GM19467 (cell line): ENCODE results near the gene TTL.
"Not testable (repeated sequence)": the region's sequence is repeated elsewhere in the genome, so short reads cannot be mapped to it uniquely, and the experiment has no call there.

ENCODE experiments used
- ATAC-seq: cut with Tn5 transposase; IDR thresholded peaks from one replicate; pipeline ENCODE4 v1.9.1; 2021; ENCODE audit warnings: mild to moderate bottlenecking, moderate library complexity; ENCODE audit not compliant: unreplicated experiment

TTL gene

GRCh38 chr2:112474844-112475486 lies 7.0 kb upstream of the TTL start:
- no peak for ATAC-seq

- no peak for ATAC-seq
Measured at GRCh38 chr2:112476434-112476833, 5.5 kb upstream of the TTL start.

- no peak for ATAC-seq
Measured at GRCh38 chr2:112480530-112481049, 1.4 kb upstream of the TTL start.

- ATAC-seq, result peak; percentile 63
Measured at GRCh38 chr2:112481050-112481527, 867 bp upstream of the TTL start.

GRCh38 chr2:112482309-112483041 lies 519 bp downstream of the TTL start:
- ATAC-seq, result peak; percentile 19

GRCh38 chr2:112483042-112483473 lies 1.1 kb downstream of the TTL start:
- no peak for ATAC-seq

GRCh38 chr2:112483831-112484230 lies 1.9 kb downstream of the TTL start:
- ATAC-seq, result no peak

GRCh38 chr2:112485849-112486248 lies 3.9 kb downstream of the TTL start:
- ATAC-seq, result no peak

- no peak for ATAC-seq
Measured at GRCh38 chr2:112486895-112487294, 4.9 kb downstream of the TTL start.

GRCh38 chr2:112487444-112487961 lies 5.5 kb downstream of the TTL start:
- no peak for ATAC-seq

- ATAC-seq, result no peak
Measured at GRCh38 chr2:112488201-112488600, 6.2 kb downstream of the TTL start.

- no peak for ATAC-seq
Measured at GRCh38 chr2:112491946-112492345, 10.0 kb downstream of the TTL start.

GRCh38 chr2:112493048-112493447 lies 11.1 kb downstream of the TTL start:
- ATAC-seq, result no peak

- no peak for ATAC-seq
Measured at GRCh38 chr2:112493858-112494648, 12.1 kb downstream of the TTL start.

- ATAC-seq, result no peak
Measured at GRCh38 chr2:112494828-112495227, 12.9 kb downstream of the TTL start.

- not testable (repeated sequence) for ATAC-seq
Measured at GRCh38 chr2:112495878-112496277, 13.9 kb downstream of the TTL start.

- ATAC-seq, result peak; percentile 56
Measured at GRCh38 chr2:112500850-112501484, 19.0 kb downstream of the TTL start.

- ATAC-seq, result not testable (repeated sequence)
Measured at GRCh38 chr2:112509239-112509998, 27.5 kb downstream of the TTL start.

GRCh38 chr2:112516801-112517200 lies 34.8 kb downstream of the TTL start:
- no peak for ATAC-seq

- ATAC-seq, result no peak
Measured at GRCh38 chr2:112518807-112519206, 36.9 kb downstream of the TTL start.
